Posterior cingulate gyrus (tissue), 11 donors: Measurements from ENCODE around the gene GFRA1.

ENCODE experiments used
- DNase-seq, 10 donors: peaks; one replicate each; pipeline versions ENCODE4 v3.0.0 to v3.0.0-alpha.2; 2020 to 2021; ENCODE audit warnings: mixed read lengths in 3 of 10
- intact Hi-C: fragments of 100-400 bp; cut with DNase I; formaldehyde crosslinking; loops from one replicate; pipeline ENCODE4 v1.15.1; 2023

GFRA1 gene

GRCh38 chr10:116245156-116245555, 27.9 kb downstream of the GFRA1 start:
- no peak for DNase-seq
- intact Hi-C loops, result no loop called here

- no peak for DNase-seq
- intact Hi-C loops, result no loop called here
Observed at GRCh38 chr10:116241642-116242410, 31.2 kb downstream of the GFRA1 start.

GRCh38 chr10:116241085-116241484, 31.9 kb downstream of the GFRA1 start:
- no peak for DNase-seq
- intact Hi-C loops, result no loop called here

GRCh38 chr10:116240157-116240950, 32.7 kb downstream of the GFRA1 start:
- no peak for DNase-seq
- intact Hi-C loops, result no loop called here

- DNase-seq, result no peak
- intact Hi-C loops, result no loop called here
Observed at GRCh38 chr10:116239229-116239628, 33.8 kb downstream of the GFRA1 start.

GRCh38 chr10:116237970-116238369, 35.0 kb downstream of the GFRA1 start:
- no peak for DNase-seq
- intact Hi-C loops, result no loop called here

- intact Hi-C loops, result no loop called here
- DNase-seq, result no peak
Observed at GRCh38 chr10:116237260-116237659, 35.7 kb downstream of the GFRA1 start.

- intact Hi-C loops, result no loop called here
- no peak for DNase-seq
Observed at GRCh38 chr10:116233230-116233629, 39.8 kb downstream of the GFRA1 start.

- intact Hi-C loops, result no loop called here
- DNase-seq, result no peak
Observed at GRCh38 chr10:116232613-116233012, 40.4 kb downstream of the GFRA1 start.

- no peak for DNase-seq
- intact Hi-C loops, result no loop called here
Observed at GRCh38 chr10:116226766-116227165, 46.2 kb downstream of the GFRA1 start.

- intact Hi-C loops, result no loop called here
- no peak for DNase-seq
Observed at GRCh38 chr10:116226053-116226452, 47.0 kb downstream of the GFRA1 start.

- intact Hi-C loops, result no loop called here
- no peak for DNase-seq
Observed at GRCh38 chr10:116223289-116223688, 49.7 kb downstream of the GFRA1 start.

- DNase-seq, result no peak
- intact Hi-C loops, result no loop called here
Observed at GRCh38 chr10:116221053-116221452, 52.0 kb downstream of the GFRA1 start.

GRCh38 chr10:116216676-116217075, 56.3 kb downstream of the GFRA1 start:
- DNase-seq, result no peak
- intact Hi-C loops, result no loop called here

- no peak for DNase-seq
- intact Hi-C loops, result no loop called here
Observed at GRCh38 chr10:116215651-116216050, 57.4 kb downstream of the GFRA1 start.

- intact Hi-C loops, result no loop called here
- DNase-seq, result no peak
Observed at GRCh38 chr10:116211682-116212081, 61.3 kb downstream of the GFRA1 start.

GRCh38 chr10:116210588-116211346, 62.2 kb downstream of the GFRA1 start:
- intact Hi-C loops, result no loop called here
- no peak for DNase-seq

GRCh38 chr10:116209781-116210180, 63.2 kb downstream of the GFRA1 start:
- intact Hi-C loops, result no loop called here
- DNase-seq, result no peak

- intact Hi-C loops, result no loop called here
- DNase-seq, result no peak
Observed at GRCh38 chr10:116208956-116209567, 63.9 kb downstream of the GFRA1 start.

GRCh38 chr10:116207690-116208089, 65.3 kb downstream of the GFRA1 start:
- intact Hi-C loops, result no loop called here

GRCh38 chr10:116203661-116204060, 69.3 kb downstream of the GFRA1 start:
- DNase-seq, result no peak
- intact Hi-C loops, result no loop called here

More at GRCh38 chr10:116207690-116208089, 65.3 kb downstream of the GFRA1 start:
- peak in 5 of 10 donors; percentile 11 to 87 (median 40) for DNase-seq
